Ovary (tissue), 3 donors: ENCODE data around the gene RABGEF1.

Source experiments
- CTCF ChIP-seq, 3 donors: fragments of 450-650 bp in 2 of 3; fragments of 200-600 bp in 1 of 3; IDR thresholded peaks; one replicate each; pipeline versions ENCODE4 v1.5.1 to v1.8.0; 2016 to 2022; ENCODE audit warnings: antibody characterized with exemption in 3 of 3, mild to moderate bottlenecking in 1 of 3
- POLR2A ChIP-seq: fragments of 450-650 bp; IDR thresholded peaks from one replicate; pipeline ENCODE4 v1.6.1; 2017; ENCODE audit warnings: antibody characterized with exemption, mild to moderate bottlenecking, moderate library complexity
- donor health status: DM: no; HTN: no; CAD: no.

DNA sequence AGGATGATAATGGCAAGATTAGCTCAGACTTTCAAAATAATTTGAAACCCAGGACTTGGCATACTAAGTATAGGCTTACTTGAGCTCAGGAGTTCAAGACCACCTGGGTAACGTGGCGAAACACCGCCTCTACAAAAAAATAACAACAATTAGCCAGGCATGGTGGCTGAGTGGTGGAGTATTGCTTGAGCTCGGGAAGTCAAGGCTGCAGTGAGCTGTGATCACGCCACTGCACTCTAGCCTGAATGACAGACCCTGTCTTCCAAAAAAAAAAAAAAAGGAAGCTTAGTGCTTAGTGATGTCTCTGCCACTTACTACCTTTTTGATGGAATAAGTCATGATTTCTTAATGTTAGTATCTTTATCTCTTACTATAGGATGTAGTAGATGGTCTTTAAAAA is 25.5 kb downstream of the RABGEF1 start:
- TF ChIP-seq CTCF (IDR thresholded peaks at IDR 0.05) (no peak), POLR2A (no peak)
